Stimulated activated CD4-positive, alpha-beta T cell treated with anti-CD3 and anti-CD28 coated beads, TNF-alpha, amount 100 ng/mL, for 4 hours (primary cell): Measurements from ENCODE around the gene CACNA1D.

Experiments
- DNase-seq, 3 experiments: peaks; one replicate each; pipeline ENCODE4 v3.0.0-alpha.2; 2020; ENCODE audit warnings: low read depth in 3 of 3

CACNA1D gene

DNA sequence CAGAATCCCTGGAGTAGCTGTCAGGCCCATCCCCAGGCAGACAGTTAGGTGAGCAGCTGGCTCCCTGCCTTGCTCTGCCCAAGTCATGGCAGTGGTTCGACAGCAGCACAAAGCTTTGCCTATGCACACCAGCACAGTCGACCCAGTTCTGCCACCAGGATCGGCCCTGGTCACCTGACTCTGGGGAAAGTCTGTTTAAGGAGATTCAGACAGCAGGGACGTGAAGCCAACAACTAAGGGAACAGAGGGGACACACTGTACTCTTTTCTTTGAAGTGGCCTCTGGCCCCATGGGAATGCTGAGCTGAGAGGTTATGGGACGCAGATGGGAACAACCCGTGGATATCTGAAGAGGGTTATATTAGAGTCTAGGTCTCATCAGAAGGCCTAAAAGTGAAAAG is 217.0 kb downstream of the CACNA1D start:
- no peak for DNase-seq

GRCh38 chr3:53712817-53713388 is 218.5 kb downstream of the CACNA1D start:
- no peak for DNase-seq

- DNase-seq, result no peak
Observed at GRCh38 chr3:53713626-53714025, 219.2 kb downstream of the CACNA1D start.

GRCh38 chr3:53715815-53716483 is 221.5 kb downstream of the CACNA1D start:
- DNase-seq, result no peak

DNA sequence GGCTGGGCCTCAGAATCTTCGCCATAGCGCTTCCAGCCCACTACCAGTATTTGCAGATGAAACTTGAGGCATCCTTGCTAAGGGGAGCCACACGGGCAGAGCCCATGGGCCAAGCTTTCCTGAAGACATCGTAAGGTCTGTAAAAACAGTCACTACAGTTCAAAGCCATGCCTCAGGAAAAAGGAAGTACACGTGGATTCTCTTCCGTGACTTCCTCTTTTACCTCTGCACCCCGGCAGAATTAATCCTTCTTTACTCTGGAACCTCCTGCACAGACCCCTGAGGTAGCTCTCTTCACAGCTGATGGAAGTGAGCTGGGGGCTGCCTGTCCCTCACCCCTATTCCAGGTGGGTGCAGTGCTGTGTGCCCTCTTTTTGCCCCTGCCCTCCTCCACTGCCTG is 222.6 kb downstream of the CACNA1D start:
- no peak for DNase-seq

GRCh38 chr3:53718462-53718861 is 224.1 kb downstream of the CACNA1D start:
- DNase-seq, result no peak

GRCh38 chr3:53719796-53720195 is 225.4 kb downstream of the CACNA1D start:
- no peak for DNase-seq

DNA sequence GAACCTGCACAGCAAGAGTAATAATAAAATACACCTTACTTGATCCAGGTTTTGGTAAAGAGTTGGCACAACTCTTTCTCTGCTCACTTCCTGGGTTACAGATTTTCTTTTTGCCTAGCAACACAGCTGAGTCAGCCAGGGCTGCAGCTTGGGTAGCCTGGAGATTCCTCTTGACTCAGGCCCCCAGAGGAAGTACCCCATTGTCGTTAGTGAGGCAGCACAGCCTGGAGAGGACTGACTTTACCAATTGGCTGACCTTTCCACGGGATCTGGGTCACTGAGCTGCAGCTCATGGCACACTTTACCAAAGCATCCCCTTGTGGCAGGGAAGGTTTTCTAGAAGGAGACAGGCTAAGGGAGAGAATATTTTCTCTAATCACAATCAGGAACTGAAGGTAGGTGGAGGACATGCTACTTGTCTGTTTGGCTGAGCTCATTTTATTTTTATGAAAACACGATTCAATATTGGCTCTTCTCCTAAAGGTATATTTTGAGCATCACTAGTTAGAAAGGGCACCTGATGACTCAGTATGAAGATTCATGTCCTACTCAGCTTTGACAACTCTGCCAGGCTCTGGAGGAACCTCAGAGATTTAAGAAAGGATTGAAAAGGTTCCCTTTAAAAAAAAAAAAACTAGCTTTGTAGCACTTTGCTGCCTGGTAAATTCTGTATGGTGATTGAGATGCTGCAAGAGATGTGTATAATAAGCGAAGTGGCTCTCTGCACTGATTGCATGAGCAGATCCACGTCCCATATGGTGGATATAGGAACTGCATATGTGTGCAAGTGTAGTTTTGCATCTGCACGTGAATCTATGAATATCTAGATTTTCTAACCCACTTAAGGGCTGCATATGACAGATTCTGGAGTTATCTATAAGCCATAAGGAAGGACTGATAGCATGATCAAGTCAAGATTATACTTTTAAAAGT is 227.0 kb downstream of the CACNA1D start:
- DNase-seq, result no peak

GRCh38 chr3:53724566-53724965 is 230.2 kb downstream of the CACNA1D start:
- no peak for DNase-seq

- no peak for DNase-seq
Observed at GRCh38 chr3:53725387-53725995, 231.1 kb downstream of the CACNA1D start.

GRCh38 chr3:53726643-53727042 is 232.2 kb downstream of the CACNA1D start:
- no peak for DNase-seq

- DNase-seq, result no peak
Observed at GRCh38 chr3:53728606-53729005, 234.2 kb downstream of the CACNA1D start.

DNA sequence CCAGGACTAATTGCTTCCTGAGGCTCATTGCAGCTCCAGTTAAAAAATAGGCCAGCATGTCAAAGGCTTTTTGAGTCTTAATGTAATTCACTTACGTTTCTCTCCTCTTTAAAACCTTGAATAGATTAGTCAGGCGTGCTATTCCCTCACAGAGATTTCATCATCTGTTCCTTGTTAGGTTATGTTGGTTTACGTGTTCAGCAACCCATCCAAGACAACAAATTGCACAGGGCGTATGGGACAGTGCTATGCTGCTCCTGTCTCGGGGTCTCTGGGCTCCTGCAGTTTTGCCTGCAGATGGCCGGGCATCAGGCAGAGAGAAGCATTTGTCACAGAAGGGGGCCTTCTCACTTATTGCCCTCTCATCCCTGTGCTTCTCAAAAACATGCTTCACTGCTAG is 234.7 kb downstream of the CACNA1D start:
- DNase-seq, result no peak

DNA sequence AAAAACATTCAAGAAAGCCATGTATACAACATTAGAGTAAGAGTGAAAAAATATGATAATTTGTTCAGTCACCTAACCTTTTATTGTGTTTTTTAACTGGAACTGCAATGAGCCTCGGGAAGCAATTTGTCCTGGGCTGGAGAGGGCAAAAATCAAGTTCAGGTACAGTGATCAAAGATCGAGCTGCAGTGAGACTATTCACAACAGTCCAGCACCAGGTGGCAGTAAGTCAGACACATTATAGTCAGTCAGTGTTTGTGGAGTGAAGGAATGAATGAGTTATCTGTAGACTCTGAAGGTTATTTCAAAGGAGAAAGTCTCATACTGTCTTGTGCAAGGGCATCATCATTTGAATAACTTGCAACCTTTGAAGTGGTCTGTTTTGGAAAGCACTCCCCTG is 235.2 kb downstream of the CACNA1D start:
- no peak for DNase-seq

DNA sequence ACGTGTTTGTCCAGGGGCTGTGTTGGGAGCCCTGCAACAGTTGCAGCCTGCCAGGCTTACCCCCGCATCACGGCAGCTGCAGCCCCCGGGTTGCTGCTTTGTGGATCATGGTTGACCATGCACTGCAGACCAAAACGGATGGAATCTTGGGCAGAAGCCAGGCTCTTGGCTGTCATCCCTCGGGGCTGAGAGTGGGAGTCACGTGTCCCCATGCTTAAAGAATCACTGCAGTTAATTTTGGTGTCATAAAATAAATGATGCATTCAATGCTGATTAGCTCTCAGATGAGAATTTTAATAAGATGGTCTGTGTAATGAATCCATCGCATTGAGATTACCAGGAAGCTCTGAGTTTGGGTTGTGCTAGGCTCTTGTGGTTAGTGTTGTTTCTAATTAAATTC is 236.2 kb downstream of the CACNA1D start:
- no peak for DNase-seq

GRCh38 chr3:53731934-53732624 is 237.7 kb downstream of the CACNA1D start:
- no peak for DNase-seq

DNA sequence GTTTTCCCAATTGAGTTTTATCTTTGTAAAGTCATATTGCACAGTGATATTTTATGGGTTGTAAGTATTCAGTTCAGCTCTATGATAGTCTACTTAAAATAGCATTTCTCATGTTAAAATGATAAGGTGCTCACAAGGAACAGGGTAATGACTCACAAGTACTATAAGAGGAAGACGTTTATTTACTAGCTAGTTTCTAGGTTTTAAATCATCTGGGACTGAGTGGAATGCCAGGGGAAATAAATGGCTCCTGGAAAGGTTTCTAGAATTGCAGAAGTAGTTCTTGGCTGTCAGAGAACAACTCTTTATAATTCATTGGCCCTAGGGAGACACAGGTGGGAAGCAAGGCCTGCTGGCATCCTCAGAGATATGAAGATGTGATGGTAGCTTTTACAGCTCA is 239.0 kb downstream of the CACNA1D start:
- DNase-seq, result no peak

DNA sequence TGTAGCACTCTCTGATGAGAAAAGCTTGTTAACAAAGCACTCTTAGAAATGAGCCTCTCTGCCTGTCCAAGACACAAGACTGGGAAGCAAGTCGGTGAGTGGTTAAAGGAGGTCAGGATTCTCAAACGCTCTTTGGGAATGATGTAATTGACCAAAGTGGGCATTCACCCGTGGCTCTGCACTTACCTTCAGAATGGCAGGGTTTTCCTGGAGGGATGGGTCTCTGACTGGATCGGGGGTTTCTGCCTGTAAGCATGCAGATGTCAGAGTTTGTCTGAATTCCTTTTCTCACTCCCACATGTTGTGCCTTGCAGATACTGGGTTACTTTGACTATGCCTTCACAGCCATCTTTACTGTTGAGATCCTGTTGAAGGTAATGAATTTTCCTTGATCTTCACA is 245.6 kb downstream of the CACNA1D start:
- DNase-seq, result no peak

DNA sequence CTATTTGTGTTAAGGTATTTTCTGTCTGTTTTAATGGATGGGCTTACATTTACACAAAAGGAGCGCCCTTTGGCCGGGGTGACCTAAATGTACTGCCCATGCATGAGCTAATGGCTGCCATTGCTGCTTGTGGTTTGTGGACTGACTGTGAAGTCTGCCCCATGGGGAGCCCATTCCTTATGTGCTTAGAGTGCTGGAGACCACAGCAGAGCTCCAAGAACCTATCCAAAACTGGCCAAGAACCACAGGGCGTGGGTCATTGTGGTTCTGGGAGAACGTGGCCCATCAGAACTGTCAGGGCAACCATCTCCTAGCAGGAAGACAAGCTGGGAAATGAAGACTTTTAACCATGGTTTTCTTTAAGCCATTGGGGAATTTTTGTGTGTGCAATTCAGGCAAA is 246.5 kb downstream of the CACNA1D start:
- no peak for DNase-seq

GRCh38 chr3:53744351-53744750 is 249.9 kb downstream of the CACNA1D start:
- no peak for DNase-seq

DNA sequence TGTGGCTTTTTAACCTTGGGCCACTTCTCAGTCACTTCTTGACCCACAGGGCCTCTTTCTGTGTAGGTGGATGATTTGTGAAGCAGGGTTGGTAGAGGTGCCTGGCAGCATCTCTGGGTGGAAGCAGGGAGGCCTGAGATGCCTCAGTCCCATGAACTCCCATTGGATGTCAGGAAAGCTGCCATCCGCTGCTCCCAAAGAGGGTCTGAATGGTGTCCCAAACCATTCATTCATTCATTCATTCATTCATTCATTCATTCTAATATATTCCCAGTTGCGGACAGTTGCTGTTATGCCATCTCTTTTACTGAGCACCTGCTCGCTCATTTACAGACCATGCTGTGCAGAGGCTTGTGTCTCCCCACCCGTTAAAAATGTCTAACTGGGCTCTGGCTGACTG is 253.1 kb downstream of the CACNA1D start:
- DNase-seq, result no peak
